Activated CD8-positive, alpha-beta memory T cell treated with anti-CD3 and anti-CD28 coated beads, Interleukin-2, amount 50 U/mL, for 1 hour (primary cell): Measurements from ENCODE around the gene CFAP46.
"Not testable (repeated sequence)": the region's sequence is repeated elsewhere in the genome, so short reads cannot be mapped to it uniquely, and the experiment has no call there.

Source experiments
- DNase-seq: peaks from one replicate; pipeline ENCODE4 v3.0.0-alpha.2; 2020; ENCODE audit errors: extremely low read depth

CFAP46 gene

DNA sequence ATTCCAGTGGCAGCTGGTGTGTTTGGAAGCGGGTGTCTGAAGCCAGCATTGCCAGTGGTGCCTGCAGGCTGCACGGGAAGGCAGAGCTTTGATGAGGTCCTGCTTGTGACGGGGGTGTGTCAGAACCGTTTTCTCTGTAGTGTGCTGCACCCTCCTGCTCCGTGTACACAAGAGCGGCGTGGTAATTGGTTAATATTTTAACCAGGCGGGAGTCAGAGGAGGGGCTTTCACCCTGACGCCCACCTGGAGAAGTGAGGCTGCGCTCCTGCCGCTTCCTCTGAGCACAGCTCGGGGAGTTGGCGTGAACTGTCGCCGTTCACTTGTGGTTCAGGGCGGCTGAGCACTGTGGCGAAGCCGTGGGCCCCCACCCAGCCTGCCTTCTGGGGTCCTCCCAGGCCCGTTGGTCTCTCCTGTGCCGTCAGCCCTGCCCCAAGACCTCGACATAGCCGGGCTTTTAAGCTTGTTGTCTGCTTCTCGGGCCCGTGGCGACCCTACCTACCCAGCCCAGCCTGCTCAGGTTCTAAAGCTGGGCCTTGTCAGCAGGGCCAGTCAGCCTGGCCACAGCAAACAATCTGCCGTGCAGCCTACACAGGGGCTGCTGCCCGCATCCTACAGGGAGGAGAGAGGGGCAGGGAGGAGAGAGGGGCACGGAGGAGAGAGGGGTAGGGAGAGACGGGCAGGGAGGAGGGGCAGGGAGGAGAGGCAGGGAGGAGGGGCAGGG lies 168.0 kb downstream of the CFAP46 start:
- no peak for DNase-seq

- DNase-seq: not testable (repeated sequence)
Observed at GRCh38 chr10:132772816-132773215, 169.6 kb downstream of the CFAP46 start.

GRCh38 chr10:132770061-132771021 lies 172.0 kb downstream of the CFAP46 start:
- DNase-seq: no peak

DNA sequence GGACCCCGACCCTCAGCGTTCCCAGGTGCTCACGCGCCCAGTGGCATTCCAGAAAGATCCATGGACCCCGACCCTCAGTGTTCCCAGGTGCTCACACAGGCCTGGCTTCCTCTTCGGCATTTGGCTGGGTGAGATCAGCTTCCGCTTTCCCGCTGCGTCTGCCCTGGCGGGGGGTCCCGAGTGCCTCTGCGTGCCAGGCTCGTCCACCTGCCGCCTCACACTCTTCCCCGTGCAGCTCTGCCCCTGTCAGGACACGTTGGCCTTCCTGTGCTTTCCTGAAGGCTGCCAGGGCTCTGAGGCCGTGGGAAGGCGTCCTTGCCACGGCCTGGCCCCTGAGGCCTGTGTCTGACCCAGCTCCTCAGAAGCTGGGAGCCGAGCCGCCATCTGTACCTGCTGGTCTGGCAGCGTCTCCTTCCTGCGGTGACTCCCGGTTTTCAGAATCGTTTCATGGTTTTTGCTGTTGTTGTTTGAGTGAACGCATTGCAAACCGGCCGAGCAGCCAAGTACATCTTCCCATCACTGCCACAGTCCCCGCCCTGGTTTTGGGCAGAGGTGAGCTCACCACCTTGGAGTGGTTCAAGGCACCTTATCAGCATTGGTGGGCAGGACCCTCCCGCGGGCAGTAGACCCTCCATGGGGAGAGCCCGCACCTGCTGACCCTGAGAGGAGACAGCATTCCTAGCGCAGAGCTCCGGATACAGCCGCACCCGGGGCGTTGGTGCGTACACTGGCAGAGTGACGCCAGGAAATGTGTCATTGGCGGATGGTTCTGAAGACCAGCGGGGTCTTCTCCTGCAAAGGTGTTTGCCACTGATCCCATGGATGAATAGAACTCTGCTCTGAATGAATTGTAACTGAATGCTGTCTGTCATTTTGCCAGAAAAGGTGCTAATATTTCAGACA lies 173.8 kb downstream of the CFAP46 start:
- no peak for DNase-seq

- no peak for DNase-seq
Observed at GRCh38 chr10:132766291-132766690, 176.1 kb downstream of the CFAP46 start.

GRCh38 chr10:132765435-132765834 lies 176.9 kb downstream of the CFAP46 start:
- no peak for DNase-seq

DNA sequence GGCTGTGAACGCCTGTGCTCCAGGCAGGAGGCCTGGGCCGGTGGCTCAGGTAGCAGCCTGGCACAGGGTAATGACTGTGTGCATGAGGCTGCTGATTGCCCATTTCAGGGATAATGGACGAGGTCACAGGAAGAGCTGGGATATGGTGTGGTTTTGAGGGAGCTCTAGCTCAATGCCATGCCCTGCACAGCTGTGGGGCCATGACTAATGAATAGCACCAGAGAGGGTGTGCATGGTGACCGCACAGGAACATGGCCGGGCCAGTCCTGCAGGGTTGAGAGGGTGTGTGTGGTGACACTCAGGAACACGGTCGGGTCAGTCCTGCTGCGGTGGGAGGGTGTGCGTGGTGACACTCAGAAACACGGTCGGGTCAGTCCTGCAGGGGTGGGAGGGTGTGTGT lies 178.3 kb downstream of the CFAP46 start:
- DNase-seq: no peak

- no peak for DNase-seq
Observed at GRCh38 chr10:132763545-132763944, 178.8 kb downstream of the CFAP46 start.

- no peak for DNase-seq
Observed at GRCh38 chr10:132762267-132762666, 180.1 kb downstream of the CFAP46 start.

- DNase-seq: no peak
Observed at GRCh38 chr10:132761395-132762060, 180.8 kb downstream of the CFAP46 start.

- DNase-seq: no peak
Observed at GRCh38 chr10:132758865-132759264, 183.5 kb downstream of the CFAP46 start.
